DMS79 treated with DMSO at 0.1 percent for 48 hours (cell line): Measurements from ENCODE around the gene PXT1.
"Not testable (repeated sequence)": the region's sequence is repeated elsewhere in the genome, so short reads cannot be mapped to it uniquely, and the experiment has no call there.

Source experiments
- DNase-seq: peaks from one replicate; lab custom pipeline; 2025; lab: John Stamatoyannopoulos, UW

The PXT1 gene

GRCh38 chr6:36443471-36444428 lies 1.1 kb upstream of the PXT1 start:
- DNase-seq = peak; percentile 55

DNA sequence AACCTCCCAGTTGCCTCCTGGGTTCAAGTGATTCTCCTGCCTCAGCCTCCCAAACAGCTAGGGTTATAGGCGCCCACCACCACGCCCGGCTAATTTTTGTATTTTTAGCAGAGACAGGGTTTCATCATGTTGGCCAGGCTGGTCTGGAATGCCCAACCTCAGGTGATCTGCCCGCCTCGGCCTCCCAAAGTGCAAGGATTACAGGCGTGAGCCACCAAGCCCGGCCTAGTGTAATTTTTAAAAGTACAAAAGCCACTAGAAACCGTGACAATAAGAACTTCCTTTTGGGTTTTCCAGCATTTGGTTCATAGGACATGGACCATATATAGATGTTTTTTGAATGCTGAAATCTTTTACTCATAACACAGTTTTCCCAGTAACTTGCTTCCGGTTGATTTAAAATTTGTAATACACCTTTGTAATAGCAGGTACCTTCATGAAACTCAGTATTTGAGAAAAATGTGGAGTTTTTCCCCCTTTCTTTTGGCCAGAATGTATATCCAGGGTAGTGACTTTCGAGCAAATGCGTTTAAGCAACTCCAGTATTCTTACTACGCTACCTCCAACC lies 467 bp downstream of the PXT1 start:
- DNase-seq = no peak

GRCh38 chr6:36441307-36441894 lies 1.3 kb downstream of the PXT1 start:
- DNase-seq = peak; percentile 93

DNA sequence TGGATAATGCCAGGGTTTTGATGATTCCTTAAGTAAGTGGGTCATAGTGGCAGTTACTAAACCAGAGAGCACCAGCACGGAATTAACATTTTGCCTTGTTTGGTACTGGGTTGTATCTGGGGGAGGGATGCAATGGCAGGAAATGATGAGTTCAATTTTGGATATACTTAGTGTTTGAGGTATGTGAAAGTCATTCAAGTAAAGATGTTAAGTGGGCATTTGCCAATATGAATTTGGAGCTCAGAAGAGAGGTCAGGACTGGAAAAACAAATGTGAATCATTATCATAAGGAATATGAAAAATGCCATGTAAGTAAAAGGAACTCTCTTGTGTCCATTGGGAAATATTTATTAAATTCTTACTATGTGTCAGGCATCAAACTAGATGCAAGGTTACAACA lies 6.2 kb downstream of the PXT1 start:
- DNase-seq = no peak

DNA sequence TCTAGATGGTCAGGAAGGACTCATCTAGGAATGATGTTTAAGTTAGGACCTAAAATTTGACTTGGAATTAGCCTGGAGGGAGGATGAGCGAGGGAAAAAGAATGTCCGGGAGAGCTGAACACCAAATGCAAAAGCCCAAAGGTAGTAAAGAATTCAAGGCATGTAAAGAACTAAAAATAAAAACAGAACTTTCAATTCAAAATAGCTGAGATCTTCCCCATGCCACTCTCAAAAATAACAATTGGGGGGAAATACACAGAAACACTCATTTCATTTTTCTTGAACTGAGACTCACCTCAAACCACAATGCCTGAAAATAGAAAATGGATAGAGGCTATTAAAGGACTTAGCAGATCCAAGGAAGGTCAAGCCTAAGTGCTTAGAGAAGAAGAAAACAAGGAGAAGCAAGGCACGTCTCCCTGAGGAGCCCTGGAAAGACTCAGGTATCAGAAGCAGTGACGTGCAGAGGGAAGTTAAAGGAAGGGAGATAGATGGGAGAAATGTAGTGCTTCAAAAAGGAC lies 10.4 kb downstream of the PXT1 start:
- no peak for DNase-seq

DNA sequence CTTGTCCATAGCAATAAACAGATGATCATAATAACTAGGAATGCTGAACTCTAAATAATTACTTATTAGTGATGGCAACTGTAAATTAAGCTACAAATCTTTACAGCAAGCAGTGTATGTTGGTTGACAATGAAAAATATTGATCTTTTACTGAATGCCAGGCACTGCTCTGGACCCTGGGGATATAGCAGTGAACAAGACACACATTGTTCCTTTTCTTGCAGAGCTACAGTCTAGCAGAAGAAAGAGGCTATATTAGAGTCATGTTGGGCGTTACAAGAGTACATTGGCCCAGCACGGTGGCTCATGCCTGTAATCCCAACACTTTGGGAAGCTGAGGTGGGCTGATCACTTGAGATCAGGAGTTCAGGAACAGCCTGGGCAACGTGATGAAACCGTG lies 11.5 kb downstream of the PXT1 start:
- no peak for DNase-seq

DNA sequence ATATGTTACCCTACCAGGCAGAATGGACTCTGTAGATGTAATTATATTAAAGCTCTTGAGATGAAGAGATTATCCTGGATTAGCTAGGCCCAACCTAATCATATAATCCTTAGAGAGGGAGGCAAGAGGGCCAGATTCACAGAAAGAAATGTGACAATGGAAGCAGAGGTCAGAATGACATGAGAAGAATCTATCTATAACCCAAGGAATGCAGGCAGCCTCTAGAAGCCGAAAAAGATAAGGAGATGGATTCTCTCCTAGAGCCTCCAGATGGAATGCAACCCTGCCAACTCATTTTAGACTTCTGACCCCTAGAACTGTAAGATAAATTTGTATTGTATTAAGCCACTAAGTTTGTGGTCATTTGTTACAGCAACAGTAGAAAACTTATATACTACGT lies 12.3 kb downstream of the PXT1 start:
- no peak for DNase-seq

DNA sequence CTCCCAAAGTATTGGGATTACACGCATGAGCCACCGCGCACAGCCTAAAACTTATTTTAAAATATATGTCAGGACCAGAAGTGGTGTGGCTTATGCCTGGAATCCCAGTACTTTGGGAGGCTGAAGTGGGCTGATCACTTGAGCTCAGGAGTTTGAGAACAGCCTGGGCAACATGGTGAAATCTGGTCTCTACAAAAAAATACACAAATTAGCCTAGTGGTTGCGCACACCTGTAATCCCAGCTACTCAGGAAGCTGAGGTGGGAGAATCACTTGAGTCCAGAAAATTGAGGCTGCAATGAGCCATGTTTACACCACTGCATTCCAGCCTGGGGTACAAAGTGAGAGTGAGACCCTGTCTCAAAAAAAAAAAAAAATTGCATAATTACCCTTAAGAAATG lies 13.7 kb downstream of the PXT1 start:
- DNase-seq = no peak

DNA sequence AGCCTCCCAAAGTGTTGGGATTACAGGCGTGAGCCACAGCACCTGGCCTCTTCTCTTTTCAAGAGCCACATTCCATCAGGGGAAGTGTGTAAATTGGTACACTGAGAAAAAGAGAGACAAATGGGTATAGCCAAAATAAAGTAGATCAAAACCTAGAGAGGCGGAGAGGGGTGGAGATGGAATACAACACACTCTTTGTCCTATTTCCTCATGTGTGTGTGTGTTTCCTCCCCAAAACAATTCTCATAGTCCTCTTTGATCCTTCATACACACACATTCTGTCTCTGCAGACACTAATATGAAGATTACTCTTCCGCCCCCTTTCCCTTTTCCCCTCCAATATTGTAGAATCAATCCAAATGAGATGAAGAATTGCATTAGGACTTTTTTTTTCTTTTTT lies 16.0 kb downstream of the PXT1 start:
- DNase-seq = no peak

DNA sequence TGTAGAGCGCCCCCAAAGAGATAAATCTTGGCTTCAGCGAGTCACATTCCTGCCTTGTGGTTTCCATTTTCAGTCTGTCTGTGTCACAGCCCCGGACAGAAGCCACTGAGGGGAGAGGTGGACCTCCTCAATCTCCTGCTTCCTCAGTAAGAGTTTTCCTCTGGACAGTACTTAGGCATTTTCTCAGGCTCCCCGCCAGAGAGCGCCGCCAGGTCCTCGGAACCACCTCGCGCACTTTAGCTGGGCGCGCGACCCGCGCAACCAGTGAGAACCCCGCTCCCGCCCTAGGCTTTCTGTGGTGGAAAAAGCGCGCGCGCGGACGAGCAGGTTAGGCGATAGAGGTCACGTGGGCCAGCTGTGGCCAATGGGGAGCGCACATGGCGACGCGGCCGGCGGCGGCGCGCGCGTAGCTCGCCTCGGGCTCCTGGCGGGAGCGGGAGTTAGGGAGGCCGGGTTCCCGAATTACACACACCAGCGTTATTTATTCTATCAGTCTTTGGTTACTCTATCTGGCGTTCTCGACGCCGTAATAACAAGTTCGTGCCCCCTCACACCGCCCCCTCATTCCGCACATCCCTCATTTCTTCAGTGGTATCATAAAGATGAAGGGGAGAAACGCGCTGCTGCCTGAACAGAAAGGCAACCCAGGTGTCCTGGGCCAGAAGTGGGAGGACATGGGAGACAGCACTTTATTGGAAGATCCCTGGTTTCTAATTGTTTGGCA lies 19.4 kb downstream of the PXT1 start:
- DNase-seq = peak; percentile 98

- peak; percentile 59 for DNase-seq
Observed at GRCh38 chr6:36422714-36423100, 19.9 kb downstream of the PXT1 start.

GRCh38 chr6:36419310-36419709 lies 23.3 kb downstream of the PXT1 start:
- DNase-seq = no peak

DNA sequence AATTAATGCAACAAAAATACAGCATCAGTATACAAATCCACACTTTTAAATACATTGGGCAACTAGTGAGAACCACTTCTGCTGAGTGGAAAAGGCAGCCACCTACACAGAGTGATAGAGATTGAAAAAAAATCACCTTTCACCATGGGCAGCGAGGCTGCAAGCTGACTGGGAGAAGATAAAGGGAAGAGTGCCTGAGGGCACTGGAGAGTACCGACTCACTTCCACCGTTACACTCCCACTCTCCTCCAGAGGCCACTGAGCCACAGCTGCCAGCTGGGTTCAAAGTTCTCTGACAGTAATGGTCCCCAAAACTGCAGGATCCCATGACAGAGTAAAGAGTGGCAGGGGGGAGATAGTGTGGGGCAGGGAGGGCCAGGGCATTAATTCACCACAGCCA lies 24.1 kb downstream of the PXT1 start:
- DNase-seq = no peak

DNA sequence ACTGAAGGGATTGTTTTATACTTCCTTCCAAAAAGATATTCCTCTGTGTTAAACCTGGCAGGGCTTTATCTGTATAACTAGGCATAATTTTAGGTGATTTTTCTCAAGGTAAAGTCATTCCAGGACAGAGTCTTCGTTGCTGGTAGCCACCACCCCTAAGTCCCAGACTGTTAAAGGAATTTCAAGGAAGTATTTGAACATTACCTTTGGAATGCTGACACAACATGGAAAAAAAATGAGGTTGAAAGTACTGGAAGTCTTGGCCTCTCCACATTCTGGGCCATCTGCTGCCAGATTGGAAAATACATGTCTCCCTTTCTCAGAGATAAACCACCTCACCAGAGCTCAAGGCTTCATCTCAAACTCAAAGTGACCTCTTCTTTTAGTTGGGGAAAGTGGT lies 28.2 kb downstream of the PXT1 start:
- no peak for DNase-seq

DNA sequence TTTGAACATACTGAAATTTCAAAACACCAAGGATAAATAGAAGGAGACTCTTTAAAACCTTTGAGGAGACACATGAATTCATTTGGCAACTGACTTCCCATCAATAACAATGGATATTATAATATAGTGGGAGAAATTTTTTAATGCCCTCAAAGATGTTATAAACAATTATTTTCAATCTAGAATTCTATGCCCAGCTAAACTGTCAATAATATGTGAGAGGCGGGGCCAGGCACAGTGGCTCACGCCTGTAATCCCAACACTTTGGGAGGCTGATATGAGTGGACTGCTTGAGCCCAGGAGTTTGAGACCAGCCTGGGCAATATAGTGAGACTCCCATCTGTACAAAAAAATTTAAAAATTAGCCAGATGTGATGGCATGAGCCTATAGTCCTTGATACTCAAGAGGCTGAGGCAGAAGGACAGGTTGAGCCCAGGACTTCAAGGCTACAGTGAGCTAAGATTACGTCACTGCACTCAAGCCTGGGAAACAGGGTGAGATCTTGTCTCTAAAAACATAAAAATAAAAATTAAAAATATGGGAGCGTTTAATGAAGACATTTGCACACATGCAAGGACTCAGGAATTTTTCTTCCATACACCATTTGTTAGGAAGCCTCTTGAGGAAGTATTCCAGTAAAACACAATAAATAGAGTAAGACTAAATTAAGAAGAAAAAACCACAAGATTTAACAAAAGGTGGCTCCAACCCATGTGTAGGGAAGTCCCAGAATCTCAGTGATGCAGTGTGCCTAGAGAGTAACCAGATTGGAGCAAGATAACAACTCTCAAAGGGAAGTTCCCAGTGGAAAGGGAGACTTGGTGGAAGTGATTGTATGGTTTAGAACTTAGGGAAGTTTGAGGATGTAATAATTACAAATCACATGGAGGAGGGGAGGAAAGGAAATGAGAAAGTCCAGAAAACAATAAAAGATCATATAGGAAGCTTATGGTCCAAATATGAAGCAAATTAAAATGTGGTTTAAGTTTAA lies 28.9 kb downstream of the PXT1 start:
- DNase-seq = no peak

DNA sequence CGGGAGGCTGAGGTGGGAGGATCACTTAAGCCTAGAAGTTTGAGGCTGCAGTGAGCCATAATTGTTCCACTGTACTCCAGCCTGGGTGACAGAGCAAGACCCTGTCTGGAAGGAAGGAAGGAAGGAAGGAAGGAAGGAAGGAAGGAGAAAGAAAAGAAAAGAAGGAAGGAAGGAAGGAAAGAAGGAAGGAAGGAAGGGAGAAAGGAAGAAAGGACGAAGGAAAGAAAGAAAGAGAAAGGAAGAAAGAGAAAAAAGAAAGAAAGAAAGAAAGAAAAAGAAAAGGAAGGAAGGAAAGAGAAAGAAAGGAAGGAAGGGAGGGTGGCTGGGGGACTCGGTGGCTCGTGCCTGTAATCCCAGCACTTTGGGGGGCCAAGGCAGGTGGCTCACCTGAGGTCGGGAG lies 32.9 kb downstream of the PXT1 start:
- not testable (repeated sequence) for DNase-seq

GRCh38 chr6:36404164-36404563 lies 38.5 kb downstream of the PXT1 start:
- no peak for DNase-seq

- DNase-seq = no peak
Observed at GRCh38 chr6:36402481-36402880, 40.2 kb downstream of the PXT1 start.

GRCh38 chr6:36399970-36400369 lies 42.7 kb downstream of the PXT1 start:
- DNase-seq = no peak

DNA sequence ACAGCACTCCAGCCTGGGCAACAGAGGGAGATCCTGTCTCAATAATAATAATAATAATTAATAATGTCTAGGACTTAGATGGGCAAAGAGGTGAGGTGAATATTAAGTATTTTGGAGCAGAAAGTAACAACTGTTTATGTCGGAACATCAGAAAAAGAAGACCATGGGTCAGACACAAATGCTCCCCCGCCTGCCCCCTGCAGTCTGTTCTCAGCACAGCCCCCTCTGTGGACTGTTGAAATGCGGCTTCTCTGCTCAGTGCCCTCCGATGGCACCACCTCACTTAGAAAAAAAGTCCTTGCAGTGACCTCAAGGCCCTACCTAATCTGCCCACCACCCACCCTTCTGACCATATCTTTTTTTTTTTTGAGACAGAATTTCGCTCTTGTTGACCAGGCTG lies 50.0 kb downstream of the PXT1 start:
- no peak for DNase-seq

GRCh38 chr6:36389353-36389752 lies 53.3 kb downstream of the PXT1 start:
- DNase-seq = no peak
